Lower lobe of right lung (tissue), 2 donors: ENCODE data around the gene BEND7. TPM values are rescaled to one million over a fixed set of nuclear protein-coding genes. Genes with fewer than 3 reads are reported as not detected.

Experiments
- ATAC-seq, 2 donors: fragments of 200-7000 bp; cut with Tn5 transposase; one replicate each; pipeline ENCODE4 v1.9.1; 2020 to 2022; ENCODE audit warnings: mild to moderate bottlenecking in 2 of 2, moderate library complexity in 2 of 2
- DNase-seq: peaks from one replicate; pipeline ENCODE4 v3.0.0-alpha.2; 2020
- H3K27ac ChIP-seq: fragments of 200-600 bp; one replicate; pipeline ENCODE4 v1.8.0; 2022
- H3K27me3 ChIP-seq: fragments of 200-600 bp; one replicate; pipeline ENCODE4 v1.8.0; 2022; ENCODE audit warnings: low read depth
- H3K36me3 ChIP-seq: fragments of 200-600 bp; one replicate; pipeline ENCODE4 v1.8.0; 2022; ENCODE audit warnings: mild to moderate bottlenecking
- H3K4me1 ChIP-seq: fragments of 200-600 bp; one replicate; pipeline ENCODE4 v1.8.0; 2022
- H3K4me3 ChIP-seq: fragments of 200-600 bp; one replicate; pipeline ENCODE4 v1.8.0; 2022; ENCODE audit warnings: mild to moderate bottlenecking
- H3K9me3 ChIP-seq: fragments of 200-600 bp; one replicate; pipeline ENCODE4 v1.8.0; 2022
- CTCF ChIP-seq: fragments of 200-600 bp; IDR thresholded peaks from one replicate; pipeline ENCODE4 v1.8.0; 2022; ENCODE audit warnings: antibody characterized with exemption, mild to moderate bottlenecking
- intact Hi-C: fragments of 100-400 bp; cut with DNase I; formaldehyde crosslinking; loops from one replicate; pipeline ENCODE4 v1.11.0; 2022
- total RNA-seq: library from RNA; stranded (reverse); fragmentation: NEBNext Ultra II Directional; extraction: Animal tissue kit (Norgen Biotek cat#: 25700); gene quantifications from one replicate; pipeline ENCODE4 v1.2.1, GENCODE V29; 2021
- donor health status: DM: no; HTN: yes; CAD: no; lungs with severe emphysema.

BEND7 gene
- total RNA-seq, 1 donor from 2014 or later, result 16.9 TPM

DNA sequence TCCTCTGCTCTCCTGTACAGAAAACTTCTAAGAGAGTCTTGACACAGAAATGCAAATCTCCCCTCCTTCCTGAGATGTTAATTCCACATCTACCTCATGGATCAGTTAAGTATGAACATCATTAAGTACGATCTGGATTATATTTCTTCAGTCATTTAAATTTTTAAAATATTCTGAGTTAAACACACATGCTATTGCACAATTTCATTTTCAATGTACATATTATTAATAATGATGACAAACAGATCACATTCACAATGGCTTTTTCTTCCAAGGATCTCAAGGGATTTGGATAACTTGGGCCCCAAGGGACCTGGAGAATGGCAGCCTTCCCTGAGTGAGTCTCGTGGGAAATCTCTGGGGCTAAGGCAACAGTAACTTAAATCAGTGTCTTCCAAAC, 16.2 kb downstream of the BEND7 start:
- intact Hi-C loops, result no loop called here
- DNase-seq, result no peak
- no peak for TF ChIP-seq CTCF
- H3K4me3 ChIP-seq, result no peak overlapping the region
- ATAC-seq, result no peak
- peaks cover 3% of the 10 kb centered on the region for H3K36me3 ChIP-seq
- no peaks in the 10 kb centered on the region for H3K4me1 ChIP-seq
- no peaks in the 10 kb centered on the region for H3K9me3 ChIP-seq
- H3K27me3 ChIP-seq, result no peaks in the 10 kb centered on the region
- H3K27ac ChIP-seq, result no peak overlapping the region

GRCh38 chr10:13511409-13511808, 17.4 kb downstream of the BEND7 start:
- H3K36me3 ChIP-seq, result peaks cover 3% of the 10 kb centered on the region
- DNase-seq, result no peak
- H3K9me3 ChIP-seq, result no peaks in the 10 kb centered on the region
- no peaks in the 10 kb centered on the region for H3K4me1 ChIP-seq
- ATAC-seq, result no peak
- H3K27ac ChIP-seq, result no peak overlapping the region
- no peaks in the 10 kb centered on the region for H3K27me3 ChIP-seq
- H3K4me3 ChIP-seq, result no peak overlapping the region
- intact Hi-C loops, result no loop called here
- no peak for TF ChIP-seq CTCF

- ATAC-seq (no peak), DNase-seq (no peak)
- Histone ChIP-seq H3K27ac (no peak overlapping the region), H3K4me1 (no peaks in the 10 kb centered on the region), H3K36me3 (peaks cover 7% of the 10 kb centered on the region), H3K27me3 (no peaks in the 10 kb centered on the region), H3K4me3 (no peak overlapping the region), H3K9me3 (no peaks in the 10 kb centered on the region)
- intact Hi-C loops, result no loop called here
- no peak for TF ChIP-seq CTCF
These were observed 23.6 kb downstream of the BEND7 start for GRCh38 chr10:13505052-13505680.

DNA sequence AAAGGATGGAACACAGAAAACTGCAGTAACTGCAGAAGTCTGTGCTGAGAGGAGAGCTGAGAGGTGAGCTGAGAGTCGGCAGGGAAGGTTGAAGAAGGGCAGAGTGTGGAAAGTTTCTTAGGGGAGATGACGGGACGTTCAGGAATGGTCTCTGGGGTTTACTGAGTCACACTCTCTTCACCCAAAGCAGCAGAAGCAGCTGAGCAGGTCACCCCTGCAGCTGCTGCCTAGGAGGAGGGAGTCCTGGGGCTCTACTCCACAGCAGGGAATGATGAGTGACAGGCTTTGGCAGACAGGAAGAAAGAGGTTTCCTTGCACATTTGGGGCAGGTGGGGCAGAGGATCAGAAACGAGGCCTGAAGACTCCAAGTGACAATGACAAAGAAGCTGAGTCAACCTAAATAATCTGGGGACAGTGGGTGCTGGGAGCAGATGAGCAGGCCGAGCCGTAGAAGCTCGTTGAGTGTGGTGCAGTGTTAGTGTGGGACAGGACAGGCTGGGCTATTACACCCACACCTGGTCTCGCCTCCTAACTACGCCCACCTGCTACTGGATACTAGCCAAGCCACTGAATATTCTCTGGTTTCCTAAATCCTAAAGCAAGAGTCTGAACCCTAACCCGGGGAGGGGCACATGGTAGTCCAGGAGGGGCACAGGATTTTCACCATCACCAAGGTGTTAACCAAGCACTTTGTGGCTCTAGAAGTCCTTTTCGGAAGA, 24.9 kb downstream of the BEND7 start:
- Histone ChIP-seq H3K27me3 (no peaks in the 10 kb centered on the region), H3K36me3 (peaks cover 15% of the 10 kb centered on the region), H3K4me1 (no peaks in the 10 kb centered on the region), H3K9me3 (no peaks in the 10 kb centered on the region), H3K27ac (no peak overlapping the region), H3K4me3 (no peak overlapping the region)
- intact Hi-C loops, result no loop called here
- DNase-seq, result no peak
- no peak for ATAC-seq
- TF ChIP-seq CTCF, result no peak

DNA sequence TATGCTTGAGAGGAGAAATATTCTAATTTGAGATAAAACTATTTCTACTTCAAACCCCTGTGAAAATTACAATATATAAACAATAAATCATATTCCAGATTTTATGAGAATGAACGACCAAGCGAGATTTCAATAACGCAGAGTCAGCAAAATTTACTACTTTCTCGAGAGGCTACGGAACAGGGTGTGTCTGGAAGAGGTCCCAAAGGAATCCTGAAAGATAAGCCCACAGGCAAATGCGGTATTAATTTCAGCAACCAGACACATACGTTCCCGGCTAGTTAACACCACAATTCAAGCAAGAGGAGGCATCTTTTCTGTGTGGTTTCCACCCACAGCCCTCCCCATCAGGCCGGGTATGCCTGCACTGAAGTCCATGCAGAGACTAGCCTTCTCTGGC, 26.4 kb downstream of the BEND7 start:
- Histone ChIP-seq H3K4me3 (no peak overlapping the region), H3K4me1 (no peaks in the 10 kb centered on the region), H3K9me3 (no peaks in the 10 kb centered on the region), H3K36me3 (peaks cover 15% of the 10 kb centered on the region), H3K27me3 (no peaks in the 10 kb centered on the region), H3K27ac (no peak overlapping the region)
- DNase-seq, result no peak
- intact Hi-C loops, result no loop called here
- no peak for TF ChIP-seq CTCF
- no peak for ATAC-seq
